ENCODE data around the gene EMC8.
A peak's percentile ranks its signal among the peaks of the same experiment; 100 is the strongest.

GRCh38 chr16:85819245-85819644, 19.9 kb upstream of the EMC8 start:
- TF ChIP-seq HNF4G (IDR thresholded peaks at IDR 0.05): no peak
- TF ChIP-seq FOXA1 (IDR thresholded peaks at IDR 0.05): no peak
- TF ChIP-seq, protein P1, sequence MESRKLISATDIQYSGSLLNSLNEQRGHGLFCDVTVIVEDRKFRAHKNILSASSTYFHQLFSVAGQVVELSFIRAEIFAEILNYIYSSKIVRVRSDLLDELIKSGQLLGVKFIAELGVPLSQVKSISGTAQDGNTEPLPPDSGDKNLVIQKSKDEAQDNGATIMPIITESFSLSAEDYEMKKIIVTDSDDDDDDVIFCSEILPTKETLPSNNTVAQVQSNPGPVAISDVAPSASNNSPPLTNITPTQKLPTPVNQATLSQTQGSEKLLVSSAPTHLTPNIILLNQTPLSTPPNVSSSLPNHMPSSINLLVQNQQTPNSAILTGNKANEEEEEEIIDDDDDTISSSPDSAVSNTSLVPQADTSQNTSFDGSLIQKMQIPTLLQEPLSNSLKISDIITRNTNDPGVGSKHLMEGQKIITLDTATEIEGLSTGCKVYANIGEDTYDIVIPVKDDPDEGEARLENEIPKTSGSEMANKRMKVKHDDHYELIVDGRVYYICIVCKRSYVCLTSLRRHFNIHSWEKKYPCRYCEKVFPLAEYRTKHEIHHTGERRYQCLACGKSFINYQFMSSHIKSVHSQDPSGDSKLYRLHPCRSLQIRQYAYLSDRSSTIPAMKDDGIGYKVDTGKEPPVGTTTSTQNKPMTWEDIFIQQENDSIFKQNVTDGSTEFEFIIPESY (IDR thresholded peaks at IDR 0.05): no peak
- peak; percentile 75 for TF ChIP-seq CTCF (IDR thresholded peaks at IDR 0.05; ENCODE audit: low read depth, low read length, missing input control)
- TF ChIP-seq YY1 (IDR thresholded peaks at IDR 0.05): no peak

Measured in liver (tissue), 3 donors.